Activated gamma-delta T cell treated with anti-CD3 and anti-CD28 coated beads, Interleukin-2, amount 50 U/mL, for 16 hours (primary cell): ENCODE results near the gene CLDN6.
A peak's percentile ranks its signal among the peaks of the same experiment; 100 is the strongest.
"Not testable (repeated sequence)": the region's sequence is repeated elsewhere in the genome, so short reads cannot be mapped to it uniquely, and the experiment has no call there.

Experiments used
- DNase-seq: peaks from one replicate; pipeline ENCODE4 v3.0.0-alpha.2; 2020; ENCODE audit warnings: low read depth

Gene CLDN6, protein sequence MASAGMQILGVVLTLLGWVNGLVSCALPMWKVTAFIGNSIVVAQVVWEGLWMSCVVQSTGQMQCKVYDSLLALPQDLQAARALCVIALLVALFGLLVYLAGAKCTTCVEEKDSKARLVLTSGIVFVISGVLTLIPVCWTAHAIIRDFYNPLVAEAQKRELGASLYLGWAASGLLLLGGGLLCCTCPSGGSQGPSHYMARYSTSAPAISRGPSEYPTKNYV

DNA sequence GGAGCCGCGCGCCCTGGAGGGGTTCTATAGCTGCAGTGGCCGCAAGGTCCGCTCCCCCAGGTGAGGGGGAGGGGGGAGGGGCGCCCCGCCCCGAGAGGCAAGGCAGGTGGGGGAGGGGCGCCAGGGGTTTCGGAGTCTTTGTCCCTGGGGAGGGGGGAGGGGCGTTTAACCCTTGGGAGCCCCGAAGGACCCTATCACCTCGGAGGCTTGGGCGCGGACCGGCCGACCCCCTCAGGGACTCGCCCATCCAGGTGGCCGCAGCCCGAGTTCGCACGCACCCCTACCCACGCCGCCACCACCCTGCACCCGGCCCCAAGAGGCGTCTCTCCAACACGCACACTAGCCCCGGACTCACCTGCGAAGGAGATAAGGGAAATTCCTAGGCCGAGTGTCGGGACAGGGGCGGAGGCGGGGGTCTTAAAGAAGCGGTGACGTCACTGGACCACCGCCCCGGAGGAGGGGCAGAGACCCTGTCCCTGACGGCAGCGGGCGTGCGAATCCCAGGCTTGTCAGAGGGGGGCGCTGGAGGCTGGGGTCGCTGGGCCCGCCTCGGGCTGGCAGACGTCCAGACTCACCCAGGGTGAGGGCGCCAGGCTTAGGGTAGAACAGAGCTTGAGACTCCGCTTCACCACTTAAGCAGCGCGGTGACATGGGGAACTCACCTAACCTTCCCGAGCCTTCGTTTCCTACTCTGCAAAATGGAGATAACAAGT is at the start of gene CLDN6:
Gene CLDN6, minus strand, starts transcription at position 390 of the 713 bp plus-strand sequence. CDS start 2,162 bp downstream, outside the sequence.
- DNase-seq, result no peak

DNA sequence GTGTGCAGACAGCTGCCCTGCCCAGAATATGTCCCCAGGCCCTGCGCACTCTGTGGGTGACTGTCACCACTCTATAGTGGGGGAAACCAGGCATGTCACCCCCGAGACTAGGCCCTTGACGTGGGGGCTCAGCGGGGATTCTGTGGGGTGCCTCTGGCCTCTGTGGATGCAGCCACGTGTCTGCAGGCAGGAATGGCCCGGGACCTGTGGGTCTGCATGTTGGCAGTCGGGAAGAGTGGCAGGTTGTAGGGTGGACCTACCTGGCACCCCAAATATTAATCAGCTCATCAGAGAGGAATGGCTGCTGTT is 48.4 kb upstream of the CLDN6 start:
- no peak for DNase-seq

DNA sequence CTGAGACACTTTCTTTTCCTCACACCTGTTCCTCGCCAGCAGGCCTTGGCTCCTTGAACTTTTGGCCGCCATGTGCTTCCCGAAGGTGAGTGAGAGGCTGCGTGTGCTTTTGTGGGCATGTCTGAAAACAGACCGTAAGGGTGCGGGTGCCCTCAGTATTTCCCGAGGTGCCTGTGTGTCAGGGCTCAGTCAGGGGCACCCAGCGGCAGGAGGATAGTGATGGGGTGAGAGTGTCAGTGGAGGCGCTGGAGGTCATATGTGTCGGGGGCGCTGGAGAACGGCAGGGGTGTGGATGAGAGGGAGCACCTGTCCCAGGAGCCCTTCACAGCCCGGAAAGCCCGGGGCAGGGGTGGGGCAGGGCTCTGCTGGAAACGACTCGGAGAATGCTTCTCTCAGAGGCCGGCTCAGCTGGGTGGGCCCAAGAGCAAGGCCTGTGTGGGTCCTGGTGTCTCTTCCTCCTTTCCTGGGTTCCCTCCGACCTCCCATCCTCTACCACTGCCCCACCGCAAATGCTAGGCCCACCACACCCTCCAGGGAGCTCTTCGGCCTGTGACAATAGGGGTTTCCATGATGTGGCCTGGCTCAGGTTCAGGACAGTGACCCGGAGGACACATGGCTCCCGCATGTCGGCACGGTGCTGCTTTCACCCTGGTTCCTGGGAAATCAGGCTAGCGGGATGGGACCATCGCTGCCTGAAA is 47.9 kb upstream of the CLDN6 start:
- DNase-seq, result no peak

DNA sequence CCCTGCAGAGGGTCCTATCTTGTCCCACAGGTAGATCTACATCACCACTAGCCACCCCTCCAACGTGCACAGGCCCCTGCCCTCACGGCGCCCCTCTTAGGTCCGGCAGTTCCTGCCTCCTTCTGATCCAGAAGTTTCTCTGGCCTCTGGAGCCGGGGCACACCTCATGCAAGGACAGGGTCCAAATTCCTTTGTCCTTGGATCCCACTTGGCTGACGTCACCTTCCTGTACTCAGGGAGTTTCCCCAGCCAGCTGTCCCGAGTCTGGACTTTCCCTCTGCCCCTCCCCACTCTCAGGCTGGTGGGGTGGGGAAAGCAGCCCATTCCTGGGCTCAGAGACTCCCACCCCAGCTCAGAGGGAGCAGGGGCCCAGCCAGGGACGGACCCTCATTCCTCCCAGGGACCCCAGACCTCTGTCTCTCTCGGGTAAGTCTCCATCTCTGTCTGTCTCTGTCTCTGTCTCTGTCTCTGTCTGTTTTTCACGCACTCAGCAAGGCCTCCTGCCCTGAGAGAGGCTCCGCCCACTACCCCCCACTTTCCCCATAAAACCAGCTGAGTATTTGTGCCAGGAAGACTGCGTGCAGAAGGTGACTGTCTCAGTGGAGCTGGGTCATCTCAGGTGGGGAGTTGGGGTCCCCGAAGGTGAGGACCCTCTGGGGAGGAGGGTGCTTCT is 47.2 kb upstream of the CLDN6 start, which contains the start of gene IL32:
Gene IL32, plus strand, starts transcription at position 572 of the 673 bp plus-strand sequence. CDS start 172 bp downstream, outside the sequence.
- DNase-seq, result peak; percentile 51

DNA sequence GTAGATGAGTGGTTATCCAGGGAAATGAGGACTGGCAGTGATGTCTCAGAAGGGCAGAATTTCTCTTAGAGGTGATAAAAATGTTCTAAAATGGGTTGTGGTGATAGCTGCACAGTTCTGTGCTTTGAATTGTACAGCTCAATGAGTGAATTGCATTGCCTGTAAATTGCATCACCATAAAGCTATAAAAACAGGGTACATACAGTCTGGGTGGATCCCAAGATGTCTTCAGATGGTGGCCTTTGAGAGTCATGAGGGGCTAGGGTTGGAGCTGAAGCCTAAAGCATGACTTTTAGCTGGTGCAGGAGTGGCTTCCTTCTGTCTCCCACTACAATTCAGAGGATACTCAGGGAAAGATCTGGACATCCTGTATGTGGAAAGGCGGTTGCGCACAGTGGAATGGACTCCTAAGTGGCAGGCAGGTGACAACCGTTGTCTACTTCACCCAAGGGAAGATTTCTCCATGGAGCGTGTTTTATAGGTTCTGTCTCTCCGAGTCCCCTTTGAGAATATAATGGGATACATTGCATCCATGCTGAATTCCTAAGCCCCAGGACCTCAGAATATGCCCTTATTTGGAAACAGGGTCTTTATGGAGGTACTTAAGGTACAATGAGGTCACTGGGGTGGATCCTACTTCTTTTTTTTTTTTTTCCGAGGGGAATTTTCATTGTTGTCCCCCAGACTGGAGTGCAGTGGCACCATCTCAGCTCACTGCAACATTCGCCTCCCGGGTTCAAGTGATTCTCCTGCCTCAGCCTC is 45.8 kb upstream of the CLDN6 start:
- no peak for DNase-seq

DNA sequence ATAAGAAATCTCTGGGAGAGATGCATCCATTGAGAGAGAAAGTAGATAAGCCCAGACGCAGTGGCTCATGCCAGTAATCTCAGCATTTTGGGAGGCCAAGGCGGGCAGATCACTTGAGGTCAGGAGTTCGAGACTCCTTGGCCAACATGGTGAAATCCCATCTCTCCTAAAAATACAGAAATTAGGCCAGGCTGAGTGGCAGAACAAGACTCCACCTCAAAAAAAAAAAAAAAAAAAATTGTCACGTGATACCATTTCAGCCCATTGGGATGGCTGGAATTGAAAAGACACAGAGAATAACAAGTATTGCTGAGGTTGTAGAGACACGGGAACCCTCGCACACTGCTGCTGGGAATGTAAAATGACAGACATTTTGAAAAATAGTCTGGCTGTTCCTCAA is 44.6 kb upstream of the CLDN6 start:
- DNase-seq, result no peak

DNA sequence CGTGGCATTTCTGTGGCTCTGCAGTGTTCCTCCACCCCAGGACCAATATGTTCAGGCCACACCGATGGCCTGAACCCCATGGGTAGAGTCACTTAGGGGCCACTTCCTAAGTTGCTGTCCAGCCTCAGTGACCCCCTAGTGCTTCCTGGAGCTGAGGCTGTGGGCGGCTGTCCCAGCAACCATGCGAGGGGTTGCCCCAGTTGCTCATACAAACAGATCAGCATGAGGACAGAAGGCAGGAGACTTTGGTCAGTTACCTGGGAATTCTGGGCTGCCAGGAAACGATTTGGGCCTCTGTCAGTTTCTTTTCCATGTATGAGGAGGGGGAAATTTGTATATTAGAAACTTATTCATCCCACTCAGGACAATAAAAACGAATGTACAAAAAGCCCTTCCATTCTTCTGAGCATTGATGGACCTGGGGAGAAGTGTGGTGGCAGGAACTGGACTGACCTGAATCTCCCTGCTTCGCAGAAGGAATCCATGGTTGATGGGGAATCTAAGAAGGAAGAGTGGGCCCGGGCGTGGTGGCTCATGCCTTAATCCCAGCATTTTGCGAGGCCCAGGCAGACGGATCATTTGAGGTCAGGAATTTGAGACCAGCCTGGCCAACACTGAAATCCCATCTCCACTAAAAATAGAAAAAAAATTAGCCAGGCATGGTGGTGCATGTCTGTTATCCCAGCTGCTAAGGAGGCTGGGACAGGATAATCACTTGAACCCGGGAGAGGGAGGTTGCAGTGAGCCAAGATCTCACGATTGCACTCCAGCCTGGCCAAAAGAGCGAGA is 42.5 kb upstream of the CLDN6 start:
- no peak for DNase-seq

DNA sequence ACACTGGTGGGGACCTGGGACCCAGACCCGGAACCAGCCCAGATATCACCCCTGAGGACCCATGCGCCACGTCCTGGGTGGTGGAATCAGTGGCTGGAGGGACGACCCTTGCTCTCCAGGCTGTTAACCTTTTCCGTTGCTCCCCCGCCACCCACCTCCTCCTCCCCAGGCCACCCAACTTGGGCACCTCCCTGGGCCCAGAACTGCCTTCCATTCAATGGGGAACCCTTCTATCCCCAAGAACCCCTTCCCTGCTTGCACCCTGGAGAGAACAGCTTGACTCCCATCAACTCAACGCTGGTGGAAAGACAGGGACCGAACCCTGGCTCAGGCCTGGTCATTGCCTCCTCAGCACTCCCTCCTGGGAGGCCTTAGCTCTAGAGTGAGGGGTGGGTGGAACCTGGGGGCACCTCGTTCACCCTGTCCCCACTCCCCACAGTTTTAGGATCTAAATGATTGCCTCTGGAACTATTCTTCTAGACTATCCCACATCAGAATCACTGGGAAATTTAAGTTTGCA is 41.8 kb upstream of the CLDN6 start:
- no peak for DNase-seq

DNA sequence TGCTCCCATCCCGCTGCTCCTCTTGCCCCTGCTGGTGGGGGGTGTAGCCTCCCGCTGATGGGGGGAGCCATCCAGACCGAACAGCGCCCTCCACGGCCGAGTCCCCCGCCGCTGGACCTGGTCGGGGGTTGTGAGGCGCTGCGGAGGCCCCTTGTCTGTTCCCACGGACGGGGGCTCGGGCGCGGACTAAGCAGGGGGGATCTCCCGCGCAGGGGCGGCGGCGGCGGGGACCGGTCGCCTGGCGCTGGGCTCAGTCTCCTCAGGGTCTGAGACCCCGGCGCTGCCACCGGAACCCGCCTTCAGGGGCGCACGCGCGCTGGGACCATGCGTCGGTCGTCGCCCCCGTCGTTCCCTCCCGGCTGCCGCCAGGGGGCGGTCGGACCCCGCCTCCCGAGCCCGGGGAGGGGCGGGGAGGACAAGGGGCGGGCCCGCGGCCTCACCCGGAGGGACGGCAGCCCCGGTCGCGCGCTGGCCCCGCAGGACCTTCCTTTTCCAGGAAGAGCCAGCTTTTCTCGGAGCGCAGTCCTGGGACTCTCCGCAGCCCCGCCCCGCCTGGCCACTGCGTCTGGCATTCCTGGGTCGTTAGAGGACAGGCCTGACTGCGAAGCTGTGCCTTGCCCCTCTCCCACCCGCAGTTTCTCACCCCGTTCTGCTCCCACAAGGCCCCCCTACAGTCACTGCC is 41.2 kb upstream of the CLDN6 start:
- DNase-seq, result peak; percentile 83

DNA sequence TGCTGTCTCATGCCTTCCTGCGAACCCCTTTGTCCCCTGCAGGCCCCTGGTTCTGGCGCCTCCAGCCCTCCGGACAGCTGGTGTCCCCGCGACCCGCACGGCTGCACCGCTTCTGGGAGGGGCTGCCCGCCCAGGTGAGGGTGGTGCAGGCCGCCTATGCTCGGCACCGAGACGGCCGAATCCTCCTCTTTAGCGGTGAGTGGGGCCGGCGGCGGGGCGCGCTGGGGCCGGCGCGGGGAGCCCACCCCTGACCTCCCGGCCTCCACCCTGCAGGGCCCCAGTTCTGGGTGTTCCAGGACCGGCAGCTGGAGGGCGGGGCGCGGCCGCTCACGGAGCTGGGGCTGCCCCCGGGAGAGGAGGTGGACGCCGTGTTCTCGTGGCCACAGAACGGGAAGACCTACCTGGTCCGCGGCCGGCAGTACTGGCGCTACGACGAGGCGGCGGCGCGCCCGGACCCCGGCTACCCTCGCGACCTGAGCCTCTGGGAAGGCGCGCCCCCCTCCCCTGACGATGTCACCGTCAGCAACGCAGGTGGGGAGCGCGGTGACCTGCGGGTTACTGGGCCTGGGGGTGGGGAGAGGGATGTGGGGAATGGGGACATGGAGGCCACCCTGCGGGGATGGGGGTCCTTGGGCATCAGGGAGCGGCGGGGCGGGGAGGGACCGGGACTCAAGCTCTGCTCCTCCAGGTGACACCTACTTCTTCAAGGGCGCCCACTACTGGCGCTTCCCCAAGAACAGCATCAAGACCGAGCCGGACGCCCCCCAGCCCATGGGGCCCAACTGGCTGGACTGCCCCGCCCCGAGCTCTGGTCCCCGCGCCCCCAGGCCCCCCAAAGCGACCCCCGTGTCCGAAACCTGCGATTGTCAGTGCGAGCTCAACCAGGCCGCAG is 40.4 kb upstream of the CLDN6 start:
- no peak for DNase-seq

DNA sequence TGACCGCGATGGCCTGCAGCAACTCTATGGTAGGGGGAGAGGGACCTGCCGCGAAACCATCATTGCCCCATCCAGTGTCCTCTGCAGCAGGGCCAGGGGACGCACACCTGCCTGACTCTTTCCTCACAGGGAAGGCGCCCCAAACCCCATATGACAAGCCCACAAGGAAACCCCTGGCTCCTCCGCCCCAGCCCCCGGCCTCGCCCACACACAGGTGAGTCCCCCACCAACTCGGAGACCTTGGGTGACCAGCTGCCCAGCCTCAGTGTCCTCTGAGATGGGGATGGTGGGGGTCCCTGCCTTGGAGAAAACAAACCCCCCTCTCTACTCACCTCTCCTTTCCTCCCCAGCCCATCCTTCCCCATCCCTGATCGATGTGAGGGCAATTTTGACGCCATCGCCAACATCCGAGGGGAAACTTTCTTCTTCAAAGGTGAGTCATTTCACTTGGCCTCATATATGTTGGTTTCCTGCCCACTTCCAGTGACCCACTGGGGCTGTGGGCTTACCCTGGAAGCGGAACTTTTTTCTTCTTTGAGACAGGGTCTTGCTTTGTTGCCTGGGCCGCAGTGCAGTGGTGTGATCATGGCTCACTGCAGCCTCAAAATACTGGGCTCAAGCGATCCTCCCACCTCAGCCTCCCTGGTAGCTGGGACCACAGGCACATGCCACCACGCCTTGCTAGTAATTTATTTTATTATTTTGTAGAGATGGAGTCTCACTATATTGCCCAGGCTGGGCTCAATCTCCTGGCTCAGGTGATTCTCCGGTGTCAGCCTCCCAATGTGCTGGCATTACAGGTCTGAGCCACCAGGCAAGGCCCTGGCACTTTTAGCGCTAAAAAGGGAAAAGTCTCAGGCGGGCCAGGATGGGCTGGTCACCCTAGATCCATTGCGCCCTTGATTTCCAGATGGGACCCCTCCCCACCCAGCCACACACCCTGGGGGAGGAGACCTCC is 39.5 kb upstream of the CLDN6 start:
- no peak for DNase-seq

DNA sequence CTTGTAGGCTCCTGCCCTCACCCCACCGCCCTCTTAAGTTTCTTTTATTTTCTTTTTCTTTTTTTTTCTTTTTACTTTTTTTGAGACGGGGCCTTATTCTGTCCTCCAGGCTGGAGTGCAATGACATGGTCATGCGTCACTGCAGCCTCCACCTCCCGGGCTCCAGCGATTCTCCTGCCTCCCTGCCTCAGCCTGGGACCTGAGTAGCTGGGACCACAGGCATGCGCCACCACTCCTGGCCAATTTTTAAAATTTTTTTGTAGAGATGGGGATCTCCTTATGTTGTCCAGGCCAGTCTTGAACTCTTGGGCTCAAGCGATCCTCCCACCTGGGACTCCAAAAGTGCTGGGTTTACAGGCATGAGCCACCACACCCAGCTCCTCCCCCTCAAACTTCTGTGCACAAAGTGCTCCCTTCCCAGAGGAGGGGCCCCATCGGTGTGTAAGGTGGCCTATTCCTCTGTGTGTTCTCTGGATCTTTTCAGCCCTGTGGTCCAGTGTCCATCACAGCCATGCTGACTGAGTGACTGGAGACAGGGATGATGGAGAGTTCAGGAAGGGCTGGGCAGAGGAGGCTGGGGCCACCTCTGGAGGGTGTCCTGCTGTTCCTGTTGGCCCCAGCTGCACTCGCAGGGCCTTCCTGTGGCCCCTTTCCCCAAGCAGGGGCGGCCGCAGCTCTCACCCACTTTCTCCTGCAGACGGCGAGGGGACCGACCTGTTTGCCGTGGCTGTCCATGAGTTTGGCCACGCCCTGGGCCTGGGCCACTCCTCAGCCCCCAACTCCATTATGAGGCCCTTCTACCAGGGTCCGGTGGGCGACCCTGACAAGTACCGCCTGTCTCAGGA is 38.6 kb upstream of the CLDN6 start:
- DNase-seq, result no peak

DNA sequence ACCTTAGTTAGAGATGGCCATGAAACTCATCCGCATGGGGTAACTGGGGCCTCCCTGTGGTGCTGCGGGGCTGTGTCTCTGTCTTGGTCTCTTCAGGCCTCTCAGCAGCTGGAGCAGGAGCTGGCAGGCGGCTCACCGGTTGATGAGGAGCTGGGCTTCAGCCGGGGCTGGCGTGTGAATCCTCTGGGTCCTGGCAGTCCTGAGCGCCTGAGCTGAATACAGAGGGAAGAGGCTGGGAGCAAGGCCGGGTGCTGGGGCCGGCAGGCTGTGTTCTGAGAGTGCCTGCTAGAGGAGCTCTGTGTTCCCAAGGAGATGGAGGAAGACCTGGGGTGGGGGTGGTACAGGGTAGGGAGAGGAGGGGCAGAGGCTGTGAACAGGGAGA is 37.7 kb upstream of the CLDN6 start:
- DNase-seq, result not testable (repeated sequence)

DNA sequence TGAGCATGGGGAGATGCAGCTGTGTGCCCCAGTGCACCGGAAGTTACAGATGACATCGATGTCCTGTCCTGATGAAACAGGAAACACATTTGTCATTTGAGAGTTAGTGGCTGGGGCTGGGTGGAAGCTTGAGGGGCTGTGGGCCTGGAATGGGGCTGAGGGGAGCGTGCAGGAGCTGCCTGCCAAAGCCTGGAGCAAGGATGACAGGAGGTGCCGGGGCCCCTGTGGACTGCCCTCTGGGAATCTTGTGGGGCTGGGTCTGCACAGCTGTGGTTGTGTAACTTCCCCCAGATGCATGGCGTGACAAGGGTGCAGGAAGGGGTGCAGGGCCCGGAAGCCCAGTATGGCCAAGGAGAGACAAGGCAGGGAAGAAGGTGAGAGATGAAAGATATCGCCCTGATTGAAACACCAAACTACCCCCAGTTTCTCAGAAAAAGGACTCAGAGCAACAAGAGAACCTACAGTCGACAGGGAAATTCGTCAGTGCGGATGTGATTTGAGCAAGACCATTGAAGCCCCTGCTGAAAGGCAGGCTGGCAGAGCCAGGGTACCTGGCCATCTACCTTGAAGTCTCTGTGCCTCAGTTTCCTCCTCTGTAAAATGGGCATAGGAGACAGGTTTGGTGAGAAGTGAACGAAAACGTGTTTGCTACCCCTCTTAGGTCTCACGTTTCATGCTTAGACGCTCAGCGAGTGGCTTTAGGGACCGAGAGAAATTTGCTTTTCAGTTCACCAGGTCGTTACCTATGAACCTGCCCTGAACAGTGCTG is 37.2 kb upstream of the CLDN6 start:
- DNase-seq, result no peak

DNA sequence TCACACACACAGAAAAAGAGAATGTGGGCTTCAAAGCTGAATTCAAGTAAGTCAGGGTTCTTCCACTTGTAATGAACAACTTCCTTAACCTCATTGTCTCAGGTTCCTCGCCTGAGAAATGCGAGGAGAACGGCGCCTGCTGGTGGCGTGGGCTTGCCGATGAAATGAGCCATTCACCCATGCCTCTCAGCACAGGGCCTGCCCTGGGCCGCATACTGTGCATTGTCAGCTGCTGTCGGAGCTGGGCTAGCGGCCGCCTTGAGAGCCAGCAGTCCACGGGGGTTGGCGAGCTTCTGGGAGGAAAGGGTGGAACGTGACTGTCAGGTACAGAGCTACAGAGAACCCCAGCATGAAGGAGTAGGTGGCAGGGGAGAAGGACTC is 35.3 kb upstream of the CLDN6 start:
- DNase-seq, result not testable (repeated sequence)

DNA sequence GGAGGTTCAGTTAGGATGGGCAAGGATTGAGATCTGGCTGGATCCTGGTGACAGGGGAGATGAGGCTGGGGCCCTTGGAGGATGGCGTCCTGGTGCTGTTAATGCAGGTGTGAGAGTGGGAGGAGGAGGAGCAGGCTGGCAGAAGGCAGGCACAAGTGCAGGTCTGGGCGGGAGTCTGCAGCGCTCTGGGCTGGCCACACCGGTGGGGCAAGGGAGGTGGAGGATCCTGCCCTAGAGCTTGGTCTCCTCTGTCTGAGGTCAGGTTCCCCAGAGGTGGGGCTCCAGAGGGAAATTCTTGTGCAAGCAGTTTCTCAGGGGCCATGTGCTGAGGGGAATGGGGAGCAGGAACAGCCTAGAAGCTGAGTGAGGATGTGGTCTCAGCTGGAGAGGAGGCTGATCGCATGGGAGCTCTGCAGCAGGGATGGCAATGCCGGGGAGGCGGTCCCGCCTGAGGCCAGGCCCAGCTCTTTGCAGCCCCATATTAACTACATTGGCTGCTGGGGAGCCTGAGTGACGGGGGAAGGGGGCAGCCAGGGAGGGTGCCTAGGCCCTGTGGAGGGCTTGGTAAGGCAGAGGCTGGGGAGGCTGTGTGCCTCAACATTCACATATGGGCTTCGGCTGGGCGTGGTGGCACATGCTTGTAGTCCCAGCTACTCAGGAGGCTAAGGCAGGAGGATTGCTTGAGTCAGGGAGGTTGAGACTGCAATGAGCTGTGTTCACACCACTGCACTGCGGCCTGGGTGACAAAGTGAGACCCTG is 34.8 kb upstream of the CLDN6 start:
- DNase-seq, result not testable (repeated sequence)
